Measurements from ENCODE around the gene PRELID3B. TPM values are rescaled to one million over a fixed set of nuclear protein-coding genes. Genes with fewer than 3 reads are reported as not detected.
"Not testable (repeated sequence)": the region's sequence is repeated elsewhere in the genome, so short reads cannot be mapped to it uniquely, and the experiment has no call there.

The PRELID3B gene
- total RNA-seq, 1 donor from 2014 or later, result 93.3 TPM

- DNase-seq (ENCODE audit: low read depth, low spot score), result no peak
Measured at GRCh38 chr20:59050437-59050836, 7.9 kb upstream of the PRELID3B start.

- DNase-seq (ENCODE audit: low read depth, low spot score), result no peak
Measured at GRCh38 chr20:59048681-59049030, 6.1 kb upstream of the PRELID3B start.

GRCh38 chr20:59047938-59048680, 5.5 kb upstream of the PRELID3B start:
- no peak for DNase-seq (ENCODE audit: low read depth, low spot score)

- no peak for DNase-seq (ENCODE audit: low read depth, low spot score)
Measured at GRCh38 chr20:59046862-59047261, 4.3 kb upstream of the PRELID3B start.

GRCh38 chr20:59044796-59045195, 2.2 kb upstream of the PRELID3B start:
- no peak for DNase-seq (ENCODE audit: low read depth, low spot score)

GRCh38 chr20:59044295-59044694, 1.7 kb upstream of the PRELID3B start:
- DNase-seq (ENCODE audit: low read depth, low spot score), result no peak

GRCh38 chr20:59043698-59044097, 1.1 kb upstream of the PRELID3B start:
- DNase-seq (ENCODE audit: low read depth, low spot score), result no peak

GRCh38 chr20:59042796-59043631, 428 bp upstream of the PRELID3B start:
- DNase-seq (ENCODE audit: low read depth, low spot score), result peak; percentile 57

- not testable (repeated sequence) for DNase-seq (ENCODE audit: low read depth, low spot score)
Measured at GRCh38 chr20:59041487-59041886, 1.1 kb downstream of the PRELID3B start.

GRCh38 chr20:59040667-59041066, 1.9 kb downstream of the PRELID3B start:
- DNase-seq (ENCODE audit: low read depth, low spot score), result no peak

GRCh38 chr20:59039233-59039632, 3.4 kb downstream of the PRELID3B start:
- no peak for DNase-seq (ENCODE audit: low read depth, low spot score)

GRCh38 chr20:59037386-59037785, 5.2 kb downstream of the PRELID3B start:
- DNase-seq (ENCODE audit: low read depth, low spot score), result no peak

- no peak for DNase-seq (ENCODE audit: low read depth, low spot score)
Measured at GRCh38 chr20:59035381-59035780, 7.2 kb downstream of the PRELID3B start.

- no peak for DNase-seq (ENCODE audit: low read depth, low spot score)
Measured at GRCh38 chr20:59033616-59034165, 8.9 kb downstream of the PRELID3B start.

GRCh38 chr20:59033093-59033492, 9.5 kb downstream of the PRELID3B start:
- DNase-seq (ENCODE audit: low read depth, low spot score), result no peak

GRCh38 chr20:59032713-59033059, 9.9 kb downstream of the PRELID3B start:
- no peak for DNase-seq (ENCODE audit: low read depth, low spot score)

GRCh38 chr20:59032023-59032712, 10.4 kb downstream of the PRELID3B start, which contains the start of gene ATP5F1E:
Gene ATP5F1E (minus strand): TSS chr20:59032335. CDS start chr20:59032251, 84 bp downstream.
- DNase-seq (ENCODE audit: low read depth, low spot score), result peak; percentile 83

- DNase-seq (ENCODE audit: low read depth, low spot score), result no peak
Measured at GRCh38 chr20:59031564-59032022, 11.0 kb downstream of the PRELID3B start.

- no peak for DNase-seq (ENCODE audit: low read depth, low spot score)
Measured at GRCh38 chr20:59030911-59031563, 11.5 kb downstream of the PRELID3B start.

- no peak for DNase-seq (ENCODE audit: low read depth, low spot score)
Measured at GRCh38 chr20:59028812-59029211, 13.8 kb downstream of the PRELID3B start.

GRCh38 chr20:59027741-59028320, 14.8 kb downstream of the PRELID3B start:
- DNase-seq (ENCODE audit: low read depth, low spot score), result no peak

All from pulmonary artery endothelial cell (primary cell).